ENCODE measurements around the gene AKAP13.

AKAP13 gene

GRCh38 chr15:85710340-85710842 lies 330.0 kb downstream of the AKAP13 start:
- H3K4me3 ChIP-seq (ENCODE audit: low read depth, low read length): no peak overlapping the region
- H3K36me3 ChIP-seq (ENCODE audit: control insufficient read depth, insufficient read depth, low read length): peaks cover 9% of the 10 kb centered on the region; the same call in 1 of the 2 replicates
- no peak overlapping the region for H3K9ac ChIP-seq (ENCODE audit: low read depth, low read length)
- H3K27me3 ChIP-seq (ENCODE audit: control insufficient read depth, insufficient read depth, low read length): no peaks in the 10 kb centered on the region
- H3K4me1 ChIP-seq (ENCODE audit: control insufficient read depth, insufficient read depth, low read length): 0 out of 2 replicates have a peak, but pooled peaks cover 4% of the 10 kb centered on the region
- H3K27ac ChIP-seq (ENCODE audit: low read depth, low read length): no peak overlapping the region
- H3K9me3 ChIP-seq (ENCODE audit: control insufficient read depth, insufficient read depth, low read length): no peaks in the 10 kb centered on the region

DNA sequence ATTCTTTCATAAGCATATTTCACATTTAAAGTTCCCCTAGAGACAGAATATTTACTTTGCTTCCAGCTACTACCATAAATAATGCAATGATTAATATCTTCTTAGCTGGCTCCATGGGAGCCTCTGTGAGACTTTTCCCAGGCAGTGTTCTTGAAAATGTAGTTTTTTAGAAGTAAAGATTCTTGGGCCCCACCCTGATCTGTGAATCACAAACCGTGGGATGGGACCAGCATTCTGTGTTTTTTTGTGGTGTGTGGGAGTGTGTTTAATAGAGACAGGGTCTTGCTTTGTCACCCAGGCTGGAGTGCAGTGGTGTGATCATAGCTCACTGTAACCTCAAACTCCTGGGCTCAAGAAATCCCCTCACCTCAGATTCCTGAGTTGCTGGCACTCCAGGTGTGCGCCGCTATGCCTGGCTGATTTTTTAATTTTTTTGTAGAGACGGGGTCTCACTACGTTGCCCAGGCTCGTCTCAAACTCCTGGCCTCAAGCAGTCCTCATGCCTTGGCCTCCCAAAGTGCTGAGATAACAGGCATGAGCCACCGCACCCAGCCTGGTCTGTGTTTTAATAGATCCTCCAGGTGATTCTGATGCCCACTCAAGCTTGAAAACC lies 331.3 kb downstream of the AKAP13 start:
- peaks cover 15% of the 10 kb centered on the region; the same call in 1 of the 2 replicates for H3K36me3 ChIP-seq (ENCODE audit: control insufficient read depth, insufficient read depth, low read length)
- no peak overlapping the region for H3K9ac ChIP-seq (ENCODE audit: low read depth, low read length)
- H3K27me3 ChIP-seq (ENCODE audit: control insufficient read depth, insufficient read depth, low read length): no peaks in the 10 kb centered on the region
- no peak overlapping the region for H3K4me3 ChIP-seq (ENCODE audit: low read depth, low read length)
- no peaks in the 10 kb centered on the region for H3K9me3 ChIP-seq (ENCODE audit: control insufficient read depth, insufficient read depth, low read length)
- H3K4me1 ChIP-seq (ENCODE audit: control insufficient read depth, insufficient read depth, low read length): 0 out of 2 replicates have a peak, but pooled peaks cover 4% of the 10 kb centered on the region
- H3K27ac ChIP-seq (ENCODE audit: low read depth, low read length): no peak overlapping the region

DNA sequence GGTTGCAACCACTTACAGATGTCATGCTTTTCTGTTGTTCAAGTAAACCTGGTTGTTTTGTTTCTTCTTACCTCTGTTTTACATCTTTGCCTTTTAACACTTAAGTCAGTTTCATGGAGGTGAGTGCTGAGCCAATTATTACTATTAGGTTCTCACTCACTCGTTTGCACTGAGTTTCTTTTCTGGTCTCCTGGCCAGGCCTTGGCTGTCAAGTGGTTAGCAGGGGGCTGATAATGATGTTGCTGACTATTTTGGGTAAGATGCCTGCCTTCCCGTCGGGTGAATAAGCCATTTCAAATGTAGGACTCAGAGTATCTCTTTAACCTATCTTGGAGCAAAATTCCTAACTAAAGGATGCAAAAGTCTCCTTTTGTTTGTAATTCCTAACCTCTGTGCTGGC lies 335.9 kb downstream of the AKAP13 start:
- H3K27ac ChIP-seq (ENCODE audit: low read depth, low read length): no peak overlapping the region

DNA sequence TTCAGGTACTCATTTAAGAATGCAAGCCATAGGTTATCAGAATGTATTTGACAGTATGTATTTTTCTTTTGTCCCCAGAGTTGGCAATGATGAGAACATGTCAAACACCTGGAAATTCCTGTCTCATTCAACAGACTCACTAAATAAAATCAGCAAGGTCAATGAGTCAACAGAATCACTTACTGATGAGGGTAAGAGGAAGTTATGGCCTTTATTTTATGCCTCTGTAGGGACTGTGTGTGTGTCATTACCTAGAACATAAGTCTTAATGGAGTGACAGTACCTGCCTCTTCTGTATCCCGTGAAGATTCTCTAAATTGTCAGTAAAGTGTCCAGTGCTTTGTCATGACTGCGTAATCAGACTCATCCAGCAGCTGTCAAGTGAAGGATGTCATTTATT lies 336.8 kb downstream of the AKAP13 start:
- Histone ChIP-seq H3K4me1 (ENCODE audit: control insufficient read depth, insufficient read depth, low read length) (no peaks in the 10 kb centered on the region), H3K36me3 (ENCODE audit: control insufficient read depth, insufficient read depth, low read length) (peaks cover 53% of the 10 kb centered on the region), H3K27me3 (ENCODE audit: control insufficient read depth, insufficient read depth, low read length) (no peaks in the 10 kb centered on the region), H3K4me3 (ENCODE audit: low read depth, low read length) (no peak overlapping the region), H3K9ac (ENCODE audit: low read depth, low read length) (no peak overlapping the region), H3K27ac (ENCODE audit: low read depth, low read length) (no peak overlapping the region), H3K9me3 (ENCODE audit: control insufficient read depth, insufficient read depth, low read length) (no peaks in the 10 kb centered on the region)

More for the DNA sequence above, 335.9 kb downstream of the AKAP13 start:
- Histone ChIP-seq H3K9ac (ENCODE audit: low read depth, low read length) (no peak overlapping the region), H3K4me3 (ENCODE audit: low read depth, low read length) (no peak overlapping the region), H3K27me3 (ENCODE audit: control insufficient read depth, insufficient read depth, low read length) (no peaks in the 10 kb centered on the region), H3K4me1 (ENCODE audit: control insufficient read depth, insufficient read depth, low read length) (no peaks in the 10 kb centered on the region), H3K9me3 (ENCODE audit: control insufficient read depth, insufficient read depth, low read length) (no peaks in the 10 kb centered on the region), H3K36me3 (ENCODE audit: control insufficient read depth, insufficient read depth, low read length) (peaks cover 48% of the 10 kb centered on the region)

DNA sequence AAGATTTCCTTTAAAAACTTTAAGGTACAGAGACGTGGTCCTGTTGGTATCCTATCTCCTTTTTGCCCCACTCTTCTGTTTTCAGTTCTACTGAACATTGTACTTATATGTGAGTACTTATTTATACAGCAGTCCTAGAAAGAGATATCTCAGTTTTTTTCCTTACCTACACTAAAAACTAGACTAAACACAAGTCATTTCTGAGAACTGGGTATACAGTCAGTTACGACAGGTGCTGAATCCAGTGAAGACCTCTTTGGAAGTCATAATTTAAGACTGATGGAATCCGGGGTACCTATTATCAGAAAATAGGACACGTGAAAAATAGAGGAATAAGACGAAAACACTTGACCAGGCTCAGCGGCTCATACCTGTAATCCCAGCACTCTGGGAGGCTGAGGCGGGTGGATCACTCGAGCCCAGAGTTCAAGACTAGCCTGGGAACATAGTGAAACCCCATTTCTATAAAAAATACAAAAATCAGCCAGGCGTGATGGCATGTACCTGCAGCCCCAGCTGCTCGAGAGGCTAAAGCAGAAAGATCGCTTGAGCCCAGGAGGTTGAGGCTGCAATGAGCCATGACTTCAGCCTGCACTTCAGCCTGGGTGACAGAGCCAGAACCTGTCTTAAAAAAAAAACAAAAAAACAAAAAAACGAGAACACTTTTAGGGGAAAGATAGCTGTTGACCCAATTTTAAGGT lies 338.0 kb downstream of the AKAP13 start:
- H3K9me3 ChIP-seq (ENCODE audit: control insufficient read depth, insufficient read depth, low read length): no peaks in the 10 kb centered on the region
- H3K4me1 ChIP-seq (ENCODE audit: control insufficient read depth, insufficient read depth, low read length): no peaks in the 10 kb centered on the region
- no peak overlapping the region for H3K4me3 ChIP-seq (ENCODE audit: low read depth, low read length)
- peaks cover 66% of the 10 kb centered on the region for H3K36me3 ChIP-seq (ENCODE audit: control insufficient read depth, insufficient read depth, low read length)
- H3K9ac ChIP-seq (ENCODE audit: low read depth, low read length): no peak overlapping the region
- H3K27ac ChIP-seq (ENCODE audit: low read depth, low read length): no peak overlapping the region
- no peaks in the 10 kb centered on the region for H3K27me3 ChIP-seq (ENCODE audit: control insufficient read depth, insufficient read depth, low read length)

DNA sequence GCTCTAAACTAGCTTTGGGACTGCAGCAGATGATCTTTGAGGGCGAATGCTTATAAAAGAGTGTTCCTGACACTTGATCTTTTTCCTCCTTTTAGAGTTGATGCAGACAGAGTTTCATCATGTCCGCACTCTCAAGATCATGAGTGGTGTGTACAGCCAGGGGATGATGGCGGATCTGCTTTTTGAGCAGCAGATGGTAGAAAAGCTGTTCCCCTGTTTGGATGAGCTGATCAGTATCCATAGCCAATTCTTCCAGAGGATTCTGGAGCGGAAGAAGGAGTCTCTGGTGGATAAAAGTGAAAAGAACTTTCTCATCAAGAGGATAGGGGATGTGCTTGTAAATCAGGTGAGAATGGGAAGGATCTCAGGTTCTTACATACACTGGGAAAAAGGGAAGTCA lies 338.6 kb downstream of the AKAP13 start:
- Histone ChIP-seq H3K4me1 (ENCODE audit: control insufficient read depth, insufficient read depth, low read length) (no peaks in the 10 kb centered on the region), H3K27ac (ENCODE audit: low read depth, low read length) (no peak overlapping the region), H3K9me3 (ENCODE audit: control insufficient read depth, insufficient read depth, low read length) (no peaks in the 10 kb centered on the region), H3K4me3 (ENCODE audit: low read depth, low read length) (no peak overlapping the region), H3K27me3 (ENCODE audit: control insufficient read depth, insufficient read depth, low read length) (no peaks in the 10 kb centered on the region), H3K36me3 (ENCODE audit: control insufficient read depth, insufficient read depth, low read length) (peaks cover 71% of the 10 kb centered on the region), H3K9ac (ENCODE audit: low read depth, low read length) (no peak overlapping the region)

- Histone ChIP-seq H3K4me1 (ENCODE audit: control insufficient read depth, insufficient read depth, low read length) (no peaks in the 10 kb centered on the region), H3K9ac (ENCODE audit: low read depth, low read length) (no peak overlapping the region), H3K36me3 (ENCODE audit: control insufficient read depth, insufficient read depth, low read length) (peaks cover 83% of the 10 kb centered on the region), H3K27ac (ENCODE audit: low read depth, low read length) (no peak overlapping the region), H3K4me3 (ENCODE audit: low read depth, low read length) (no peak overlapping the region), H3K27me3 (ENCODE audit: control insufficient read depth, insufficient read depth, low read length) (no peaks in the 10 kb centered on the region), H3K9me3 (ENCODE audit: control insufficient read depth, insufficient read depth, low read length) (no peaks in the 10 kb centered on the region)
These were observed 342.2 kb downstream of the AKAP13 start for GRCh38 chr15:85722374-85723152.

DNA sequence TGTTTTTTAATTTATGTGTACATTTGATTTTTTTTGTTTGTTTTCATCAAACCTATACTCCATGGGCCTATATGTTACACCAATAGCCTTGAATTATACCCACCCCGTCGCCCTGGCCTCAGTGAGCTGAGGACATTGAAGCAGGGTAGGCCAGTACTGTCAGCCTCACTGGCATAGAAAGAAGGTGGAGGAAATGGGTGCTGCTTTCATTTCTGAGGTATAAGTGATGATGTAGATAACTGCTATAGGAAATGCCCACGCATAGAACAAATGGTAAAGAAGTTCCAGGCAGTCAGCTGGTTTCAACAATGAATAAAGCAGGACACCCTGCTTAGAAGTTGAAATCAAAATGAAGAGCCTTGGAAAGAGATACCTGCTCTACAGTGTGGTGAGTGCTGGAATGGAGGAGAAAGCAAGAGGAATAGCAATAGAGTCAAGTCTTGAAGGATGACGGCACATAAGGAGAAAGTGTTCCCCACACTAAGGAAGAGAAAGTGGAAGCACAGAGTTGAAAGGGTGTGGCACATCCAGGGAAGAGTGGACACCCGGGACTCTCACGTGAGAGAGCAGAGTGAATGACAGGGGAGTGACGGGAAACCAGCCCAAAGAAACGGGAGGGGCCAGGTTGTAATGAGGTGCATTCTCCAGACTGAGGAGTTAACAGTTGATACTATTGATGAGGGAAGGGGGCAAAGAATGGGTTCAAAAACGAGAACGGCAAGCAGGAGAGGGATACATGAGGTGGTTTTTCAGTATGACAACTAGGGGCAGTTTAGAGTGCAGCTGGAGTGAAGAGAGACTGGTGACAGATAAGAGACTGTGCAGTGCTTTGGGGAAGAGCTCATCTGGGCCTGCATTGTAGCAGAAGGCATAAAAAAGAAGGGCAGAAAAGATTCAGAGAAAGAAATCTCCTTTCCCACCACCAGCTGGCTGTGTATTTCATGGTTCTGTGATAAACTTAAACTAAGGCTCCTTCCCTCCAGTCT lies 343.9 kb downstream of the AKAP13 start:
- Histone ChIP-seq H3K27ac (ENCODE audit: low read depth, low read length) (no peak overlapping the region), H3K27me3 (ENCODE audit: control insufficient read depth, insufficient read depth, low read length) (no peaks in the 10 kb centered on the region), H3K4me3 (ENCODE audit: low read depth, low read length) (no peak overlapping the region), H3K9ac (ENCODE audit: low read depth, low read length) (no peak overlapping the region), H3K9me3 (ENCODE audit: control insufficient read depth, insufficient read depth, low read length) (no peaks in the 10 kb centered on the region), H3K4me1 (ENCODE audit: control insufficient read depth, insufficient read depth, low read length) (no peaks in the 10 kb centered on the region), H3K36me3 (ENCODE audit: control insufficient read depth, insufficient read depth, low read length) (peaks cover 78% of the 10 kb centered on the region)

- Histone ChIP-seq H3K9me3 (ENCODE audit: control insufficient read depth, insufficient read depth, low read length) (no peaks in the 10 kb centered on the region), H3K27me3 (ENCODE audit: control insufficient read depth, insufficient read depth, low read length) (no peaks in the 10 kb centered on the region), H3K4me3 (ENCODE audit: low read depth, low read length) (no peak overlapping the region), H3K36me3 (ENCODE audit: control insufficient read depth, insufficient read depth, low read length) (peaks cover 73% of the 10 kb centered on the region), H3K9ac (ENCODE audit: low read depth, low read length) (no peak overlapping the region), H3K27ac (ENCODE audit: low read depth, low read length) (no peak overlapping the region), H3K4me1 (ENCODE audit: control insufficient read depth, insufficient read depth, low read length) (no peaks in the 10 kb centered on the region)
These were observed 344.6 kb downstream of the AKAP13 start for GRCh38 chr15:85725019-85725418.

- Histone ChIP-seq H3K9ac (ENCODE audit: low read depth, low read length) (no peak overlapping the region), H3K27ac (ENCODE audit: low read depth, low read length) (no peak overlapping the region), H3K4me3 (ENCODE audit: low read depth, low read length) (no peak overlapping the region), H3K27me3 (ENCODE audit: control insufficient read depth, insufficient read depth, low read length) (no peaks in the 10 kb centered on the region), H3K9me3 (ENCODE audit: control insufficient read depth, insufficient read depth, low read length) (no peaks in the 10 kb centered on the region), H3K4me1 (ENCODE audit: control insufficient read depth, insufficient read depth, low read length) (no peaks in the 10 kb centered on the region), H3K36me3 (ENCODE audit: control insufficient read depth, insufficient read depth, low read length) (peaks cover 70% of the 10 kb centered on the region)
These were observed 345.2 kb downstream of the AKAP13 start for GRCh38 chr15:85725564-85725963.

All from HUES48 (cell line).